Astrocyte of the hippocampus (primary cell): ENCODE data around the gene PPP6R1.
A peak's percentile ranks its signal among the peaks of the same experiment; 100 is the strongest.
"Not testable (repeated sequence)": the region's sequence is repeated elsewhere in the genome, so short reads cannot be mapped to it uniquely, and the experiment has no call there.

Experiments used
- DNase-seq: peaks from one replicate; pipeline ENCODE4 v3.0.0; 2011; ENCODE audit warnings: low read depth, low spot score

PPP6R1 gene

DNA sequence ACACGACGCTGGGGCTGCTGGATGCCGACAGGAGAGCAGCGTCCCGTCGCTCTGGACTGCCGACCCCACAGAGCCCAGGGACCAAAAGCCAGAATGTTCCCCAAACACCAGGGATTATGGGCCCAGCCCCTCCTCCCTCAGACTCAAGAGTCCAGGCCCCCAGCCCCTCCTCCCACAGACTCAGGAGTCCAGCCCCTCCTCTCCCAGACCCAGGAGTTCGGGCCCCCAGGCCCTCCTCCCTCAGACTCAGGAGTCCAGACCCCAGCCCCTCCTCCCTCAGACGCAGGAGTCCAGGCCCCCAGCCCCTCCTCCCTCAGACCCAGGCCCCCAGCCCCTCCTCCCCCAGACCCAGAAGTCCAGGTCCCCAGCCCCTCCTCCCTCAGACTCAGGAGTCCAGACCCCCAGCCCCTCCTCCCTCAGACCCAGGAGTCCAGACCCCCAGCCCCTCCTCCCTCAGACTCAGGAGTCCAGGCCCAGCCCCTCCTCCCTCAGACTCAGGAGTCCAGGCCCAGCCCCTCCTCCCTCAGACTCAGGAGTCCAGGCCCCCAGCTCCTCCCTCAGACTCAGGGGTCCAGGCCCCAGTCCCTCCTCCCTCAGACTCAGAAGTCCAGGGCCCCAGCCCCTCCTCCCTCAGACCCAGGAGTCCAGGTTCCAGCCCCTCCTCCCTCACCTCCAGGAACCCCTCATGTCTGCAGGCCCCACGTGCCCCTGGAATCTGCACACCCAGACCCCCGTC is 34.0 kb downstream of the PPP6R1 start:
- not testable (repeated sequence) for DNase-seq

DNA sequence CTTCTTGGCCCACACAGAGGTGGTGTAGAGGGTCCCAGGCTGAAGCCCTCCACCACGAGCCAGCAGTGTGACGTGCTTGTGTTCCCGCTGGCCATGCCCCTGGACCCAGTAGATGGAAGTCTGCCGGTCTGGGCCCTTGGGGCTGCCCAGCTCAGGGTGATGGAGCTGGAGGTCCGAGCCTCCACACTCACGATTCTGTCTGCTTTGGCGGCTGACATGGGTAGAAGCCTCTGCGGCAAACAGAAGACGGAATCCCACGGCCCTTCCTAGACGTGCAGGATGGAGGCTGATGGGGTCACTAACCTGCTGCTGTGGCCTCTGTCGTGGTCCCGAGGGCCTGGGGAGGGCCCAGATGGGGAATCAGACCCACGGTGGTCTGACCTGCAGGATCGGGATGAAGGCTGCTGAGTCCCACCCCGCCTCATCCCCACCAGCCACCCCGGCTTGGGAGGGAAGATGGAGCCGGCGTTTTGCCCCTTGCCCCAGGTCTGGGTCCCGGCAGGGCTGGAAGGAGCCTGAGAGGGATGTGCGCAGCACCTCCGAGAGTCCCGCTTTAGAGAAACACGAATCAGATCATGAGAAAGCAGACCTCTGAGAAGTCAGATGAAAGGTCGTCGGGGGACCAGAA is 34.7 kb downstream of the PPP6R1 start:
- DNase-seq = no peak

DNA sequence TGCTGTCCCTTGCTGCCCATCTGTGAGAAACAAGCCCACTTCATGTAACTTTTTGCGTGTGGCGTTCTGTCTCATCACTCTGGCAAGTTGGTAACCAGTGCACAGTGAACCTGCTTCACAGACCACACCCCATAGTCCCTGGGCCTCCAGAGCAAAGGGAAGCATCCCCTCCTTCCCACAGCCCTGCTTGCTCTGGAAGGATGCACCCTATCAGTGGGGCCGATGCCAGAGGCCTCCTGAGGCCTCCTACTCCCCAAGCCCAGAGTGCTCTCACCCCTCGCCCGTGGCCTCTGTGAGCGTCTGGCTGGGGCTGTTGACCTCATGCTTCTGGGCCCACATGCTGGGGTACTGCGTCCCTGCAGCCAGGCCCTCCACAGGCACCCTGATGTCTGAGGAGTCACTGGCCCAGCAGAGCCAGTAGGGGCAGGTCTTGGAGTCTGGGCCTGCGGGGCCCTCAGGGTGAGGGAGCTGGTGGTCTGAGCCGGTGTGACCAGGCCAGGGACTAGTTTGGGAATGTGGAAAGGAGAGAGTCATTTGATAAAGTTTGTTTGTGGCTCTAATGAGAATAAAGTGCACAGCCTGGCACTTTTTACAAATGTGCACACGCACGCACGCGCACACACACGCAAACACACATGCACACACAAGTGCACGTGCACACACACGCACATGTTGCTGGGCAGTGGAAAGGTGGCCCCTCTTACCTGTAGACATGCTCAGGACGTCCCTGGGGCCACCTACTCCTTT is 35.4 kb downstream of the PPP6R1 start:
- DNase-seq = no peak

DNA sequence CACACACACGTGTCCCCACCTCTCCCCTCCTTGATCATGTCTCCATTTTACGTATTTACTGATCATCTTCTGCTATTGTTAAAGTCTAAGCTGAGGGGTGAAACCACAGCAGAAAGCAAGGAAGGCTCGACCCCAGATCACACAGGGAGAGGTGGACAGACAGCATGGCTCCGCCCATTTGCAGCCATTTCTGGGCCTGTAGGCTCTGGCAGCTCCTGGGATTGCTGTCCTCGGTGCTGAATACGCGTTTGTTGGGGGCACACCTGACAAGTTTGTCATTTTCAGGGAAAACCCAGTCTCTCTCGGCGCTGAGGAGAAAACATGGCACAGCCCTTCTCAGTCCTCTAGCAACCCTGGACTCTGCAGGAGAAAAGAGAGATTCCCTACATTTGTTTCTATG is 38.3 kb downstream of the PPP6R1 start:
- peak; percentile 25 for DNase-seq

DNA sequence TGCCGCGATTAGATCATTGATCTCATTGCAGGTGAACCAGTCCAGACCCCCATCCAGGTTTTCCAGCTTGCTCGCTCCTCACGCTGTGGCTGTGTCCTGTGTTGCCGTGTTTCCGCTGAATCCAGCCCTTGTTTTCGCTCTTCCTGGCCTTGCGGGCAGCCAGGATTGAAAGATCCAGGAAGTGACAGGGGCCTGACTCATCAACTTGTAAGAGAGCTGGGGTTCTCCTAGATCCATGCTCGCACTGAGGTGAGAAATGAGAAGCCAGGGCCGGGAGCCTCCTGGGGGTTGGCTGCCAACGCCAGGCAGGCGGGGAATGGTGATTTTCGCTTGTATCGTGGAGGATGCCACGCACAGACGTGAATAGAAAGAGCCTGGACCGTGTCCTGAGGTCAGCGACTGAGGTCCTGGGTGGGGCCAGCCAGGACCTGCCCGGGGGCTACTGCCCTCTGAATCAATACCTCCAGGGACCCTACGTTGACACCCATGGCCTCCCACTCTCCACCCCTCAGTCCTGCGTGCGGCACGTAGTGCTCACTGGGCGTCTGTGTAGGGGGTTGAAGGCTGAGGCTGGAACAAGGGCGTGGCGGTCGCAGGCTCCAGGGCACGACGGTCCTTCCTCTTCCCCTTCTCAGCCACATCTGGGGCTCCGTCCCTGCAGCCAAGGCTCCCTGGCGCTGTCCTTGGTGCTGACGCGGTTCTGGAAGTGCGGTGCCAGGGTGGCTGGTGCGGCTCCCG is 42.2 kb downstream of the PPP6R1 start:
- peak; percentile 98 for DNase-seq

DNA sequence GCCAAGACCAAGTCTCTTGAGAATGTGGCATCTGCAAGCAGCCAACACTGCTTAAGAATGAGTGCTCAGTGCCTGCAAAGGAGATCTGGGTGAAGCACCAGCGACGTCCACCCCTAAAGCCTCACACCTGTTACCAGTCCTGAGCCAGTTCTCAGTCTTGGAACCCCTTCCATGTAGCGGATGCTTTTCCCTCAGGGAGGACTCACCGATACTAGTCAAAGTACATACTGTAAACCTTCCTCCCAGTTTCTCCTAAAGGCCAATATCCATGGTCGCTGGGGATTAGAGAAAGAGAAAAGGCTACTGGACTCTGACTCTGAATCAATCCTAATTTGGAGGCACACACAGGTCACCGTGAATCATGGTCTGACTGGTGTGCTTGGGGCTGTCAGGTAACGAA is 45.3 kb downstream of the PPP6R1 start:
- no peak for DNase-seq

DNA sequence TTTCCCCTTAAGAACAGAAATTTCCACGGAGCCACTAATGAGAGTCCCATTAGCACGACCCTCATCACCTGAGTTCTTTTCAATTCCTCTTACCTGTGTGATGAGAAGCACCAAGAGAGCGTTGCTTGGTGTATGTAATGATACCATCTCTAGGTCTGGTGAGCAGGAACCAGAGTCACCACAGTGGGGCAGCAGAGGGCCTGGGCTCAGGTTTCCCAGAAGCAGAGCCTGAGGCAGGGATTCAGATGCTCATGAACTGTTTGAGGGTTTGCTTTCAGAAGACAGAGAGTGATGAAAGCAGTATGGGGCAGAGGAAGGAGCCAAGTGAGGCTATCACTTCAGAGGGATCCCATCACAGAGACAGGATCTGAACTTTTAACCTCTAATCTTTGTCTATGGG is 46.4 kb downstream of the PPP6R1 start:
- DNase-seq = no peak

DNA sequence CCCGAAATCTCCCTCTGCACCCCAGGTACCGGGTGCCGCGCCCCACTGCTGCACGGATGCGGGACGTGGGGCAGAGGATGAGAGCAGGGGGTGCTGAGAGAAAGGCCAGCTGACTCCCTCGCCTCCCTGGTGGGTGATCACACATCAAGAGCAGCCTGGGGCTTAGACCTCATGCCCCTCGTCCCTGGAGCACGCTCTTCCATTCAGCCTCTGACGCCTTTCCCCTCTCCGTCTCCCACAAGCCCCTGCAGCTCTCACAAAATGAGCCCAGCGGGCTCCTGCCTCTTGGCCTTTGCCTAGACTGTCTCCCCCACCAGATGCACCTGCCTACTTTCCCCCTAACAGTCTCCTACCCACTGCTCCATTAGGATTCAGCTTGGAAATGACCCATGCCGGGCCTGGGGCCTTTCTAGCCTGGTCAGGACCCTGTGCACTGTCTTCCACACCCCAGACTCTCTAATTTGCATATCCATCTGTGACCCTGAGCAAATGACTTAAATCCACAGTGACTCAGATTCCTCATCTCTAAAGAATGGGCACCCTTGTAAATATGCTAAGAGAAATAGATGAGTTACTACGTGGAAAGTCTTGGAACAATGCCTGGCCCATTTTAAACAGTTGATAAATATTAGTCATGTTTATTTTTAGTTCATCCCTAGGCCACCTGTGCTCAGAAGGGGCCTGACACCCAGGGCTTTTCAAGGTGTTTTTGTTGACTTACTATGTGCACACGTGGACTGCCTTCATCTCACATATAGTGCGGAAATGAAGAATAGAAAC is 48.9 kb downstream of the PPP6R1 start:
- DNase-seq = peak; percentile 89

DNA sequence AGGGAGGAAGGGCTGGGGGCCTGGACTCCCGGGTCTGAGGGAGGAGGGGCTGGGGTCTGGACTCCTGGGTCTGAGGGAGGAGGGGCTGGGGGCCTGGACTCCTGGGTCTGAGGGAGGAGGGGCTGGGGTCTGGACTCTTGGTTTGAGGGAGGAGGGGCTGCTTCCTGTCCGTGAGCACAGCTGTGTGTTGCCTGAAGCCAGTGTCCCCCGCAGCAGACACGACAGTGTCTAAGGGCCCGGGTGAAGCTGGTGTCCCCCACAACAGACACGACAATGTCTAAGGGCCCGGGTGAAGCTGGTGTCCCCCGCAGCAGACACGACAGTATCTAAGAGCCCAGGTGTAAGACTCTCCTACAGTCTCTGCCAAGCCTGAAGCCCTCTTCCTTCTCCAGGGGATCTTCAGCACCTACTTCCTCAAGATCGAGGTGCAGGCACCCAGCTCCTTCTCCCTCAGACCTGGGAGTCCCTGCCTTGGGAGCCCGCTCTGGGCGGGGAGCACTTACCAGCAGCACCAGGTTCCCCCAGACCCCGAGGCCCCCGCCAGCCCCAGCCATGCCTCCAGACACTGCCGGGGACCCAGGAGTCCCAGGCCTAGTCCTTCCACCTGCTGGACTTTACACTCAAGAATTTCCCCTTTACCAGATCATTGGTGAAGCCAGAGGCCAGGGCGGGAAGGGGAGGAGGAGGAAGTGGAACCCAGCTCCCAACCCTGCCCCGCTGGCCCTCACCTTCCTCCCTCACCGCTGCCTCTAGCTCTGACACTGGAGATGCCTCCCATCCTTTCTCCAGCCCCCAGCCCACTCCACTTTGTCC is 49.7 kb downstream of the PPP6R1 start, which contains the start of gene PTPRH:
TSS of gene PTPRH (minus strand) at position 622 of the 813 bp plus-strand sequence. CDS start at position 554, 68 bp downstream.
- DNase-seq = no peak

DNA sequence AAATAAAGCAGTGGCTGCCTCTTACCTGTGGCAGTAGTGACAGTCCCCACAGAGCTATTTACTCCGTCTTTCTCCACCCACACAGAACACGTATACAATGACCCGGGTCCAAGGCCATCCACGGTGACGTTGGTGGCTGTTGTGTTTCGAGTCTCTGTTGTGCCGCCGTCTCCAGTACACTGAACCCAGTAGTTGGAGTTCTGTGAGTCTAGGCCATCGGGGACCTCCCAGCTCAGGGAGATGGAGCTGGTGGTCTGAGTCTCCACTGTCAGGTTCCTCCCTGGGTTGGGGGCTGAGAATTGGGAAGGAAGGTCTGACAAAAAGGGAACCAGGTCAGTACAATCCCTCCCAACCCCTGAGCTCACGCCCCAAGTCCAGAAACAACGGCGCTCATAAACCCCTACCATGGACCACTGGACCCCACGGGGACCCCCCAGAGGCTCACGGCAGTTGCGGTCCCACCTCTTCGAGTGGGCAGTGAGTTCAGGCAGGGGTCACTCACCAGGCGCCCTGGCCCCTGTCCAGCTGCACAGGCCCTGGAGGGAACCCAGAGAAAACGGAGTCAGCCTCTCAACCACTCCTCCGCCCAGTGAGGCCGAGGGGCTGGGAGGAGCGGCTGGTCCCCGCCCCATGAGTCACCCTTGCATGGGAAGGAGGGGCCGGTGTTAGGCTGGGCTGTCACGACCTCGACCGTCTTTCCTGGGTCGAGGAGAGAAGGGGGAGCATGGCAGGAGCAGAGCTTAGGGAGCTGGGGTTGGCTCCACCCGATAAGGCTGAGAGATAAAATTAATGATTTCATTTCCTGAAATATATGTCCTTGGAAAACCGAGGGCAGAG is 51.9 kb downstream of the PPP6R1 start:
- DNase-seq = peak; percentile 92

DNA sequence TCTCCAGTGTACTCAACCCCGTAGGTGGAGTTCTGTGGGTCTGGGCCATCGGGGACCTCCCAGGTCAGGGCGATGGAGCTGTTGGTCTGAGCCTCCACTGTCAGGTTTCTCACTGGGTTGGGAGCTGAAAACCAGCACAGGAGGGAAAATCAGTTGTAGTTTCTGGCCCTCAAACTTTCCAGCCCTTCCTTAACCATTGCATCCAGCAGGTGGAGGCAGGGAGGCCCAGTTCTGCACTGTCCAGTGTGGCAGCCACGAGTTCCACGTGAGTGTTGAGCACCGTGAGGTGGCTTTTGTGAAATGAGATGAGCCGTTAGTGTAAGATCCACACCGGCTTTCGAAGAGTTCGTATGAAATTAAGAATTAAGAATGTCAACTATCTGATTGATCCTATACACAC is 56.6 kb downstream of the PPP6R1 start:
- not testable (repeated sequence) for DNase-seq

DNA sequence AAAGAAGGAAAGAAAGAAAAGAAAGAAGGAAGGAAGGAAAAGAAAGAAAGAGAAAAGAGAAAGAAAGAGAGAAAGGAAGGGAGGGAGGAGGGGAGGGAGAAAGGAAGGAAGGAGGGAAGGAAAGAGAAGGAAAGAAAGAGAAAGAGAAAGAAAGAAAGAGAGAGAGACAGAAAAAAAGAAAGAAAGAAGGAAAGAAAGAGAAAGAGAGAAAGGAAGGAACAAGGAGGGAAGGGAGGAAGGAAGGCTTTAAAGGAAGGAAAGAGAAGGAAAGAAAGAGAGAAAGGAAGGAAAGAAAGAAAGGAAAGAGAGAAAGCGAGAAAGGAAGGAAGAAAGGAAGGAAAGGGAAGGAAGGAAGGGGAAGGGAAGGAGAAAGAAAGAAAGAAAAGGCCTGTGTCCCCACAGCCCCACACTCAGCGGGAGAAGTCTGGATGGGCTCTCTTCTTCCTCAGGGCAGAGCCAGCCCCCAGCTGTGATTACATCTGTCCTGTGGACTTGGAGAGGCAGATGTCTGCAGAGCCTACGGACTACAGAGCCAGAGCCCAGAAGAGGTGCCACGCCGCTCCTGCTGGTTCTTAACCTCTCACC is 59.1 kb downstream of the PPP6R1 start:
- DNase-seq = no peak

DNA sequence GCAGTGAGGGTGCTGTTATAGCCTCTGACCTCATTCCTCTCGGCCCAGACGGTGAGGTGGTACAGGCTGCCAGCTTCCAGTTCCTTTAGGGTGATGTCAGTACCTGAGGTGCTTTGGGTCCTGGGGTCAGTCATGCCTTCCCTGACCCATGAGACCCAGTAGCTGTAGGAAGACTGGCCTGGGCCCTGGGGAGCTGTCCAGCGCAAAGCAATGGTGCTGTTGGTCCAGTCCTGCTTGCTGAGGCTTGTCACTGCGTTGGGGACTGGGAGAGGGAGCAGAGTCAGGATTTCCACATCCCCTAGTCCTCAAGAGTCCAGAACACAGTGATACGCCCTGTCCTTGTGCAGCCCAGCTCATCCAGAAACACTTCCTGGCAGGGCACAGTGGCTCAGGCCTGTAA is 60.2 kb downstream of the PPP6R1 start:
- DNase-seq = no peak

DNA sequence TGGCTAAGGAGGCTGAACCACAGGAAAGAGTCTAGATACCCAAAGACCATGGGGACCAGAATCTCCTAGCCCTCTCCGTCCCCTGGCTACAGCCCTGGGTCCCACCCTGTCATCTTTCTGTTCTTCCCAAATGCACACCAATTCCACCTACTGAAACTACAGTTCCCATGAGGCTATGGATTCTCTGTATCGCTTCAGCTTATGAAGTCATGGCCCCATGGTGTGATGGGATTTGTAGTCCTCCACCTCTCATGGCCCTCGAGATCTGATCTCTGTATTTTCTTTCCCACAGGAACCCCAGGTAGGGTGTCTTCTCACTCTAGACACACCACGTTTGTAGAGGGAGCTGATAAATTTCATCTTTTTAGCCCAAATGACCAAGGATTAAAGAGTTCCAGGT is 61.3 kb downstream of the PPP6R1 start:
- no peak for DNase-seq

DNA sequence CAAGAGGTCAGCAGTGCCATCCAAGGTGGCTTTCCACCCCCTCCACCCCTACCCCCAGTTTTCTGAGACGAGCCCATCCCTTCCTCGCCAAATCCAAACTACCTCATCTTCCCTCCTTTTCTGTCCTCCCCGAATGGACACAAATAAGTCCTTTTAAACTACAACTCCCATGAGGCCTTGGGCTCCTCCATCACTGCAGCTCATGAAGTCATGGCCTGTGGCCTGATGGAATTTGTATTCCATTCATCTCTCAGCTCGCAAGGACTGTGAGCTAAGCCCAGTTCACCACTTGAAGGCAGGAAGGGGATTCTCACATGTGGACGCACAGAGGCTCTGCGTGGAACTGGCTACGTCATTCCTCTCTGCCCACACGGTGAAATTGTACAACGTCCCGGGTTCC is 62.0 kb downstream of the PPP6R1 start:
- DNase-seq = no peak

DNA sequence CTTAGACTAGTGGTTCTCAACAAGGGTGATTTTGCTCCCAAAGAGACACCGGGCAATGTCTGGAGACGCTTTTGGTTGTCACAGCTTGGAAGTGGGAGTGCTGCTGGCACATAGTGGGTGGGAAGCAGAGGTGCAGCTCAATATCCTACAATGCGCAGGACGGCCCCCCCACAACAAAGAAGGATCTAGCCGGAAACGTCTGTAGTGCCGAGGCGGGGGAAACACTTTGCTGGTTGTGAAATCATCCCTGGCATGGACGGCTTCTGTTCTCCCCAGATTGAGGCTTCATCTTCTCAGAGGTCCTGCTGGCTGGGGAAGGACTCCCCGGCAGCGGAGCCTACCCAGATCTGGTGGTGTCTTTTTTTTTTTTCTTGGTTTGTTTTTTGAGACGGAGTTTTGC is 65.3 kb downstream of the PPP6R1 start:
- no peak for DNase-seq

DNA sequence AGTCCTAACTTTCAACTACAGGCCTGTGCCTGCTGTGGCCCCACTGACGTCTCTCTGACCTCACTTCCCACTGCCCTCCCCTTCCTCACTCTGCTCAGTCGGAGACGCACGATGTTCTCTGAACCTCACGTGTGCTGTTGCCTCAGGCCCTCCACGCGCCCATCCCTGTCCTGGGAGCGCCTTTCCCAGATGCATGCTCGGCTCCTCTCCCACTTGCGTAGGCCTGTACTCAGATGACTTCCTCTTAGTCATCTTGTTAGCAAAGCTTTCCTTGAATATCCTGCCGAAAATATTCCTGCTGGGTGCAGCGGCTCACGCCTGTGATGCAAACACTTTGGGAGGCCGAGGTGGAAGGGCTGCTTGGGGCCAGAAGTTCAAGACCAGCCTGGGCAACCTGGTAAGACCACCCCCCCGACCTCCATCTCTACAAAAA is 69.4 kb downstream of the PPP6R1 start:
- peak; percentile 61 for DNase-seq

DNA sequence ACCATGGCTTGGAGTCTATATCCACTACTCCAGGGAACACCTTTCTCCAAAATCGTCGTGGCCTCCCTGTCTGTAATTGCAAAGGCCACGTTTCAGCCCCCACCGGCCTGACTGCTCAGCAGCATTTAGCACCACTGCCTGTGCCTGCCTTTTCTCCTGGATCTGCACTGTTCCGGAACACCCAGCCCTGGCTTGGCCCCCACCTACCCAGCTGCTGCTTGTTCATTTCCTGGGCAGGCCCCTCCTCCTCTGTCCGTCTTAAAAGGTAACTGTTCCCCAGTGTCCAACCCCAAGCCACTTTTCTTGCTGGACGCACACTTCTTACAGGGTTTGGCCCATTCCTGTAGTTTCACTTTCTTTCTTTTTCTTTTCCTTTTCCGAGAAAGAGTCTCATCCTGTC is 70.2 kb downstream of the PPP6R1 start:
- DNase-seq = no peak

DNA sequence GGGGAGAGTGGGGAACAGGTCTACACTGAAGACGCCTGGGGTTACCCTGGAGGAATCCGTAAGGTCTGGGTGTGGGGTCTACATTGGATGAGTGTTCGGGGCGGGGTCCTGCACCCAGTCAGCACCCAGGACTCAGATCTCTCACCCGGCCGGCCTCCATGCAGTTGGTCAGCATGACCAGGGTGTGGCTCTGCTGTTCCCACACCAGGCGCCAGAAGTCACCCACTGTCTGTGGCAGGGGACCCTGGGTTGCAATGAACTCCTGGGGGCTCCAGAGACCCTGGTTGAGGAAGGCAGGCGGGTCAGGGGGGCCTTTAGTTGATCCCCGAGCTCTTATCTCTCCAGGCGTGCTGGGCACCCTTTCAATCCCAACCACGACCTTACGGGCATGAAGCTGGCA is 72.7 kb downstream of the PPP6R1 start:
- no peak for DNase-seq
